Endothelial cell of umbilical vein (primary cell): Measurements from ENCODE around the gene ECHDC1.

ENCODE experiments used
- EZH2 ChIP-seq: IDR thresholded peaks from 2 replicates; pipeline ENCODE4 v1.6.1; 2012; ENCODE audit warnings: borderline replicate concordance, low read depth, mild to moderate bottlenecking, moderate library complexity, low read length, inconsistent platforms; ENCODE audit not compliant: severe bottlenecking
- FOS ChIP-seq: IDR thresholded peaks from 2 replicates; pipeline ENCODE4 v1.6.1; 2011; ENCODE audit warnings: mild to moderate bottlenecking, low read length, moderate library complexity, borderline replicate concordance; ENCODE audit not compliant: insufficient read depth
- GATA2 ChIP-seq: IDR thresholded peaks from 2 replicates; pipeline ENCODE4 v1.7.0; 2011; ENCODE audit warnings: low read depth, mild to moderate bottlenecking, moderate library complexity, mixed read lengths, low read length; ENCODE audit not compliant: insufficient read length, insufficient read depth
- JUN ChIP-seq: IDR thresholded peaks from 2 replicates; pipeline ENCODE4 v1.6.1; 2011; ENCODE audit warnings: borderline replicate concordance, low read depth; ENCODE audit not compliant: insufficient read length, insufficient read depth
- MYC ChIP-seq: IDR thresholded peaks from one replicate; pipeline ENCODE4 v1.6.1; 2011; ENCODE audit warnings: mild to moderate bottlenecking, low read depth, low read length
- POLR2A ChIP-seq: IDR thresholded peaks from 2 replicates; pipeline ENCODE4 v1.6.1; 2012; ENCODE audit warnings: low read depth, mild to moderate bottlenecking, control low read depth, low read length
- POLR2AphosphoS5 ChIP-seq: IDR thresholded peaks from 2 replicates; pipeline ENCODE4 v1.6.1; 2012; ENCODE audit warnings: low read depth, mild to moderate bottlenecking, control low read depth, low read length, moderate library complexity; ENCODE audit not compliant: insufficient read depth
- TF ChIP-seq, protein P1 (sequence below), 2 donors: IDR thresholded peaks; 1 replicate in 1 of 2; 2 replicates in 1 of 2; pipeline ENCODE4 v1.5.1; 2011; ENCODE audit warnings: low read length in 2 of 2, mild to moderate bottlenecking in 2 of 2, moderate library complexity in 2 of 2, control low read depth in 1 of 2, inconsistent platforms in 1 of 2, low read depth in 1 of 2; ENCODE audit not compliant: insufficient read depth in 1 of 2; ENCODE audit errors: extremely low read depth in 1 of 2
- TF ChIP-seq, protein P2 (sequence below): IDR thresholded peaks from 2 replicates; pipeline ENCODE4 v1.6.1; 2011; ENCODE audit not compliant: insufficient read depth, insufficient read length

DNA sequence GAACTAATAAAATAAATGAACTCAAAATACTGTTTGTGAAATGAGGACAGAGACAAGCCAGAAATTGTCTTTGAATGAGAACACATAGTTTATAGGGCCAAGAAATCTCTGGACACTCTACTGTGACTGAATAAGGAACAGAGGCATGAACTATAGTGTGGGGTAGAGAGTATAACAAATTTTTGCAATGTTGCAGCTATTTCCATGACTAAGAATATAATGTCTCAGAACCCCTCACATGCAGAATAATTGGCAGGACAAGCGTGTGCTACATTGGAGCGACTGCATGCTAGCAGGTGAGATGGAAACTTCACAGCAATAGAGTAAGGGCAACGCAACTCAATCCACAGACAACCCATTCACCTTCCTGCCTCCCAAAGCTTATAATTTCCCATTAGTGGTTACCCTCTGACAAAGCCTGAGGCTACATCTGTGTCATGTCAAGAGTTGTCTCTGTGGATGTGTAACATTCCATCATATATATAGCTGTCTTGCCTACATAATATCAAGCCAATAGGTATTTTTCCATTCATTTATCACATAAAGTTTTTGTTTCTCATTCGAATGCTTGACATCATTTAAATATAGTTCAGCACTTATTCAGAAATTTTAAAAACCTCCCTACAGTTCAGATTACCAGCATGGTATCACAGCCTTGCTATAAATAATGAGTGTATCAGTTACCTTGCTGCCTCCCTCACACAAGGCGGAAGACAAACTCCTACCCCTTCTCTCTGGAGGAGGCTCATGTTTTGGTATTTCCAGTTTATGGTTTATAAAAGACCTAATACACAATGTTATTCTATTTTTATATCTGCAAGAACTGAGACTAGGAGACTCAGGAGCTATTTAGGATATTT lies 47.9 kb upstream of the ECHDC1 start:
- TF ChIP-seq, protein P1, sequence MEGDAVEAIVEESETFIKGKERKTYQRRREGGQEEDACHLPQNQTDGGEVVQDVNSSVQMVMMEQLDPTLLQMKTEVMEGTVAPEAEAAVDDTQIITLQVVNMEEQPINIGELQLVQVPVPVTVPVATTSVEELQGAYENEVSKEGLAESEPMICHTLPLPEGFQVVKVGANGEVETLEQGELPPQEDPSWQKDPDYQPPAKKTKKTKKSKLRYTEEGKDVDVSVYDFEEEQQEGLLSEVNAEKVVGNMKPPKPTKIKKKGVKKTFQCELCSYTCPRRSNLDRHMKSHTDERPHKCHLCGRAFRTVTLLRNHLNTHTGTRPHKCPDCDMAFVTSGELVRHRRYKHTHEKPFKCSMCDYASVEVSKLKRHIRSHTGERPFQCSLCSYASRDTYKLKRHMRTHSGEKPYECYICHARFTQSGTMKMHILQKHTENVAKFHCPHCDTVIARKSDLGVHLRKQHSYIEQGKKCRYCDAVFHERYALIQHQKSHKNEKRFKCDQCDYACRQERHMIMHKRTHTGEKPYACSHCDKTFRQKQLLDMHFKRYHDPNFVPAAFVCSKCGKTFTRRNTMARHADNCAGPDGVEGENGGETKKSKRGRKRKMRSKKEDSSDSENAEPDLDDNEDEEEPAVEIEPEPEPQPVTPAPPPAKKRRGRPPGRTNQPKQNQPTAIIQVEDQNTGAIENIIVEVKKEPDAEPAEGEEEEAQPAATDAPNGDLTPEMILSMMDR (IDR thresholded peaks at IDR 0.05; ENCODE audit: extremely low read depth in 1 of 2, insufficient read depth in 1 of 2, low read depth in 1 of 2, low read length in 2 of 2) = no peak
- TF ChIP-seq JUN (no peak), POLR2A (no peak), EZH2 (no peak), POLR2AphosphoS5 (no peak), FOS (no peak), GATA2 (no peak), MYC (no peak)
- TF ChIP-seq, protein P2, sequence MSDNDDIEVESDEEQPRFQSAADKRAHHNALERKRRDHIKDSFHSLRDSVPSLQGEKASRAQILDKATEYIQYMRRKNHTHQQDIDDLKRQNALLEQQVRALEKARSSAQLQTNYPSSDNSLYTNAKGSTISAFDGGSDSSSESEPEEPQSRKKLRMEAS = no peak
